NT2/D1 (cell line): ENCODE results near the gene CSNK1G1.

ENCODE experiments used
- SUZ12 ChIP-seq: IDR thresholded peaks from 2 replicates; pipeline ENCODE4 v1.6.1; 2011; ENCODE audit not compliant: insufficient read length, insufficient read depth; ENCODE audit errors: extremely low read depth
- YY1 ChIP-seq: IDR thresholded peaks from 2 replicates; pipeline ENCODE4 v1.6.1; 2011; ENCODE audit not compliant: insufficient read length, insufficient read depth
- ZNF274 ChIP-seq: IDR thresholded peaks from 2 replicates; pipeline ENCODE4 v1.6.1; 2011; ENCODE audit warnings: mild to moderate bottlenecking, low read depth, low read length

GRCh38 chr15:64369078-64369607 lies 13.2 kb upstream of the CSNK1G1 start:
- TF ChIP-seq SUZ12 (no peak), ZNF274 (no peak), YY1 (no peak)
